ENCODE measurements around the gene MPRIP.
A peak's percentile ranks its signal among the peaks of the same experiment; 100 is the strongest.

The MPRIP gene

GRCh38 chr17:17052462-17053221, 10.4 kb downstream of the MPRIP start:
- DNase-seq: no peak

- DNase-seq: no peak
These were observed 11.5 kb downstream of the MPRIP start for GRCh38 chr17:17053446-17054379.

GRCh38 chr17:17054636-17055035, 12.4 kb downstream of the MPRIP start:
- DNase-seq: no peak

DNA sequence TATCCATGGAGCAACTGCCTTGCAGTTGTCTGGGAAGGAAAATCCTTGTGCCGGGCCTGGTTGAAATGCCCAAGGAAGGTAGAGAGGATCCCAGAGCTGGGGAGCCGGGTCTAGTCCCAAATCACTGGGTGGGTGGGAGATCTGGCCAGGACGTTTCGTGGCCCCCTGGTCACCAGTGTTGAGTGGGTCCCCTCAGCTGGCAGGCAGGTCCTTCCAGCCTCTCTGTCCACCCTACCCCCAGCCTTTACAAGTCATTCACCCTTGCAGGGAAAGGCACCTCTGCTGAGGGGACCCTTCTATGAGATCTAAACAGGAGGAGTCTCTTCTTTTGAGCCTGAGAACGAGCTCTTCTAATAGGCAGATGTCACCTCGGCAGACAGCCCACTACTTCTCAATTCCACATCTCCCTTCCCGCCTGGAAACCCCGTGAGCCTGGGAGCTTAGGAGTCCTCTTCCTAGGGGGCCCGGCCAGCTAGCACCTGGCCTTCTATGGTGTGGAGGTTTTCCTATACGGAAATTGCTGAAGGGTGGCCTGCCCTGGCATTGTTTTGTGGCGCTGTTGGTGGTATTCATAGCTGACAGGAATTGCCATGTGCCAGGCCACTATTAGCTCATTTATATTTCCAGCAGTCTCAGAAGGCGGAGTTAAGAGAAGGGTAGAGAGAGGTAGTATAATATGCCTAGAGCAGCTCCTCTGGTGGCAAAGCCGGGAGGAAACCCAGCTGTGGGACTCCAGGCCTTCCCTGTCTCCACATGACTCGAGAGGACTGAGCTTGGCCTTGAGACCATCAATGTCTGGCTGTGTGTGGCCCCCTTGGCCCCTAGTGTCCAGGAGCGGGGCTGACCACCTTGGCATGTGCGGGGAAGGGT, 13.3 kb downstream of the MPRIP start:
- DNase-seq: peak; percentile 39 to 81

DNA sequence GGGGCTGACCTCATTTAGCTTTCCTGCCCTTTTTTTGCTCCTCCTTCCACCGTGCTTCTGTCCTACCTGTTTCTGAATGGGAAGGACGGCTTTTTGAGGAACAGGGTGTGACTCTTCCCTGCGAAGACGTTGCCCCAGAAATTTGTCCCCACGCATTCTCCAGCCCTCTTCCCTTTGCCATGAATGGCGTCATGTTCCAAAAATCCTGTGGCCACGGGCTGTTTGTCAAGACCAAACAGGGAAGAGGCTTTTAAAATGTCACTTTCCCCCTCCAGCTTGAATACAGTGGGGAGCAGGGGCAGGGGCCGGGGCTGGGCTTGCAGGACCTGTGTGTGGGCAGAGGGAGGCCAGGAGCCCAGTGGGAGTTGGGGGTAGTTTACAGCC, 13.9 kb downstream of the MPRIP start:
- DNase-seq: no peak

DNA sequence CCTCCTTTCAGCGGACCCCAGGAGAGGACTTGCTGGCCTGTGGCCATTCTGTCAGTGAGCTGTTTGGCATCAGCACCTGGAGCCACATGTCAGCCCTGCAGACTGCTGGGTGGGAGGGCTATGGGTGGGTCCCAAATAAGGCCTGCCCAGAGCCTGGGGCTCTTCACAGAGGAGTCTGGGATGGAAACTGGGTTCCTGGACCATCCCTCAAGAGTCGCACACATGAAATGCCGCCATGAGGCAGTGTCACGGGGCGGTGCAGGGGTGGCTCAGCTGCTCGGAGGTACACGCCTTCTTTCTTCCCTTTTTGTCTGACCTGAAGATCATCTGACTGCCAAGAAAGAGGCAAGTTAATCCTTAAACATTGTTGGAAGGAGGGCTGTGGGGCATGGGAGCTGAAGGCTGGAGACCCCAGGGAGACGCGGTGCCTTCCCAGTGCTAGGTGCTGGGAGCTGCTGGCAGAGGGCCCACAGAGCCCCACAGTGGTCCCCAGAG, 14.8 kb downstream of the MPRIP start:
- DNase-seq: no peak

- DNase-seq: no peak
These were observed 16.0 kb downstream of the MPRIP start for GRCh38 chr17:17058304-17058703.

DNA sequence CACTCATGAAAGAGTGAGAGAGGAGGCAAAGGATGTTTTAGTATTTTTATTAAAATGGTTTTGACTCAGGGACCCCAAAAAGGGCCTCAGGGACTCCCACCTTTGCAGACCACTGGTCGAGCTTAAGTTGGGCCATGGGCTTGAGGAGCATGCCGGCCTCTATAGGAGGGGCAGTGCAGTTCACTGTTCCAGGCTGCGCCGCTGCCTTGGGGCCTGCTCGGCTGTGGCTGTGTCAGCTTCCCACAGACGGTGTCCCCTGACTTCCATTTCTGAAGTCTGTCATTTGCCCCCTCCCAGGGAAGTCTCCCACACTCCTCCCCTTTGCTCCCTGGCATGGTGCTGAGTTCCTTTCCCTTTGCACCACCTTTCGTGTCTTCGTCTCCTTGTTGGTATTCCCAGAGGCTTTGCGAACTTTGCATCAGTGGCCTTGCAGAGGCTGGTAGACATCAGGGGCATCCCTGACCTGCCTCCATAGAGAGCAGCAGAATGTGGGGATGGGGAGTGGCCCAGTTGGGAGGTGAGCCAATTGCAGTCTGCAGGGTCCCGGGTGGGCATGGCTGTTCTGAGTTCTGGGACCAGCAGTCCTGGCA, 17.1 kb downstream of the MPRIP start:
- DNase-seq: no peak

DNA sequence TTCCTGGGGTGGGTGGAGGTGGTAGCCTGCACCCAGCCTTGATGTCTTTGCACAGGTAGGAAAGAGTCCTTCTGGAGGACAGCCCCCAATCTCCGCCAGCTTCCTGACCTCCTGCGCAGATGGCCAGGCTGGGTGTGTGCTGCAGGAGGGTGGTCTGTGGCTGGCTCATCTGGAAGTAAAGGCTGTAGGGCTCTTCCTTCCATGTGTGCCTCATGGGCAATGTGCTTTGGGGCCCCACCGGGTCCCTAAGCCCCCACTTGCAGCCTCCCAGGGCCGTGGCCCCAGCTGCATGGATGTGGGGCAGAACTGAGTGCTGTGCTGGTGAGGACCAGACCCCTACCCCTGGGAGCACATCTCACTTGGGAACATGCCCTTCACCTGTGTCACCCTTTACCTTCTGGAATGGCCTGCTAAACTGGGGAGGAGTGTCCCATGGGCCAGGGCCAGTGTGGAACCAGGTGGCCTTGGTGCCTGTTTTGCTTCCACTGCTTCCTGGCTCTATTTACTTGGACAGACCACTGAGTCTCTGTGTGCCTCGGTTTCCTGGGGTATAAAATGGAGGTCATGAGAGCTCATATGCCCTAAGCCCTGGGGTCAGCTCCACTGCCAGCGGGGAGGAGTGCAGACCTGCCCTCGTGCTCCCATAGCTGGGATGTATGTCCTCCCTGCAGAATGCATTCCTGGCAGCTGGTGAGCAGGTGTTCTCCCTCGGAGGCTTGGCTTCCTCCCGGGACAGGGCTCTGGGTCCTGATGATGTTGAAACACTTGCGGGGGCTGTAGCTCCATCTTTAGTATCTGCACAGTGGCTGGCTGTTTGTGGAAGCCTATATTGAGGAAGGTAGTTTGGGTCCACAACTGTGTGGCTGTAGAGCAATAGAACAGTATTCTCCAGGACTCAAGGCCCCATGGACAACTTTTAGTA, 18.0 kb downstream of the MPRIP start:
- DNase-seq: no peak

DNA sequence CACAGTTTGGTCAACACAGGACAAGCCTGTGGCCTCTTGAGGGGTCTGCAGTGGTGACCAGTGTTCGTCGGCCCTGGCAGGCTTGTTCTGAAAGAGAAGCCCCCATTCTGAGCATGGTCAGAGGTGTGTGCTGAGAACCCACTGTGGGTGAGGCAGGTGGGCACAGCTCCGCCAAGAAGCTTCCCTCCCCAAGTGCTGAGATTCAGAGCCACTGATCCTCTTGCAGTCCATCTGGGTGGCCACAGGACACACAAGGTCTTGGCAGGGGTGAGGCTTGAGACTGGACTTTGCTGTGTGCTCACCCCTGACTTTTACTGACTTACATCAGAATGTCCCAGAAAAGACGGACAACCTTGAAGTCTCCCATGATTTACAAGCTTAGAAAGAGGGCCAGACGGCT, 18.7 kb downstream of the MPRIP start:
- DNase-seq: no peak

- no peak for DNase-seq
These were observed 19.3 kb downstream of the MPRIP start for GRCh38 chr17:17061516-17061915.

- no peak for DNase-seq
These were observed 20.1 kb downstream of the MPRIP start for GRCh38 chr17:17062356-17062755.

GRCh38 chr17:17062866-17063265, 20.6 kb downstream of the MPRIP start:
- DNase-seq: no peak

GRCh38 chr17:17063546-17064122, 21.4 kb downstream of the MPRIP start:
- peak in 1 of 2 experiments; percentile 17 for DNase-seq

- no peak for DNase-seq
These were observed 22.1 kb downstream of the MPRIP start for GRCh38 chr17:17064322-17064721.

DNA sequence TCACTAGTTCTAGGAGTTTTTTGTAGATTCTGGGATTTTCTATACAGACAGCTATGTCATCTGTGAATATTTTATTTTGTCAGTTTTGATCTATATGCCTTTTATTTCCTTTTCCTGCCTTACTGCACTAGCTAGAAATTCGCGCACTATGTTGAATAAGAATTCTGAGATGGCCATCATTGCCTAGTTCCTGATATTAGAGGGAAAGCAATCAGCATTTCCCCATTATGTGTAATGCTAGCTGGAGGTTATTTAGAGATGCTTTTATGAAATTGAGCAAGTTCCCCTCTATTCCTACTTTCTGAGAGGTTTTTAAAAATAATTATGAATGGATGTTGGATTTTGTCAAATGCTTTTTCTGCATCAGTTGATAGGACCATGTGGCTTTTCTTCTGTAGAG, 23.8 kb downstream of the MPRIP start:
- no peak for DNase-seq

GRCh38 chr17:17067257-17067656, 25.0 kb downstream of the MPRIP start:
- DNase-seq: no peak

- no peak for DNase-seq
These were observed 27.6 kb downstream of the MPRIP start for GRCh38 chr17:17069849-17070248.

DNA sequence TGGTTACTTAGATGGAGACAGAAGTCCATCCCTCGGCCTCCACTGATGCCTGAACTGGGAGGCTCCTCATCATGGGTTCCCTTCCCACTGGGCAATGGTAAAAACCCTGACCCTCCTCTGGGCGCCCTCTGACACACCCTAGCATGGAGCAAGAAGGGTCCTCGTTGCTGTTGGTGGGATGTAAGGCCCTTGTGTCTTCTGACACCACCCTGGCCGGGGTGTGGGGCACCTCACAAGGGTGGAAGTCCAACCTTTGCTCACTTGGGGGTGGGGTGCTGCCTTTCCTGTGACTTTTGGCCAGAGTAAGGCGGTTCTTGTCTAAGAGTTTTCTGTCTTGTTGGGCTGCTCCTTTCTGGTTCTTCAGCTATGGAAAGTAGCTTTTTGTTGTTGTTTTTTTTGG, 28.7 kb downstream of the MPRIP start:
- no peak for DNase-seq

DNA sequence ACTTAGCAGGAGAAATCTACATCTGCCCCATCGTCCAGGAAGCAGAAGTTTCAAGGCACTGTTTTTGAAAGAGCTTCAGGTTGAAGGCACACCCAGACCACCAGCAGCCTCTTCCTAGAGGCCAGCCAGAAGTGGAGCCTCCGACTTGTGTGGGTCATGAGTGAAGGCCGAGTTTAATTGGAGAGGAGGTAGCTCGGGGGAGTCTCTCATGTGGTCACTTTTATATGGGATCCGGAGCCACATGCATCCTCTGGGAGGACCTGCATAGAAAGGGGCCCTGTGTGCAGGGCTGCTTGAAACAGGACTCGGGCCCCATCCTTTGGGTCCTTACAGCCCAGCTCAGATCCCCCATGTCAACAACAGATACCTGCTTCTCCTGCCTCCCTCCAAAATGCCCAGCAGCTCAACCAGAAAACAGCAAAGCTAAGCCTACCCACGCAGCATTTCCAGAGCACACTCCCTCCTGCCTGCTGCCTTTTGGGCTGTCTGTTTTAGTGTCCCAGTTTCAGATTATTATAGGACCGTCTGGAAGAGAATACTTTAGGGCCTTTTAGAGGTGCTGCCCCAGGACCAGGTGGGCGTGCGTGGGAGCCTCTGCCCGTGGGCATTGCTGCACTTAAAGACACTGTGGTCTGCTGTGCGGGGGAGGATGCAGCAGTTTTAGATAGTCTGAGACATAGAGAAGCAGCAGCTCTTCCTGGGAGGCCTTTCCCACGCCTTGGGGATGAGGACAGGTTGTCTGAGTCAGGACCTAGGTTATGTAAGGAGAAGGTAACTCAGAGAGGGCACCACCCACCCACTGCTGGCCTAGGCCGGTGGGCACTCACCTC, 29.5 kb downstream of the MPRIP start:
- DNase-seq: no peak
